GM12878 (cell line): ENCODE data around the gene FOXA1. TPM values are rescaled to one million over a fixed set of nuclear protein-coding genes. Genes with fewer than 3 reads are reported as not detected.

Source experiments
- ATAC-seq: fragments of 200-7000 bp; cut with Tn5 transposase; 3 replicates; pipeline ENCODE4 v1.9.1; 2020; ENCODE audit warnings: mild to moderate bottlenecking, moderate library complexity
- BruUV-seq: library from RNA; stranded (reverse); fragments of 400-500 nt; replicated peaks from 2 replicates; lab custom pipeline; 2021; lab: Mats Ljungman, UMichigan
- CTCF ChIA-PET: fragments of 300-600 bp; sonication (Branson Sonifier 250); formaldehyde crosslinking; extraction: SDS; loops from one replicate; lab custom pipeline; 2021; ENCODE audit warnings: inconsistent platforms; lab: Yijun Ruan, JAX
- POLR2A ChIA-PET: fragments of 350-600 bp; formaldehyde crosslinking; extraction: SDS; loops from one replicate; lab custom pipeline; 2021; ENCODE audit warnings: inconsistent platforms; lab: Charles Lee
- RAD21 ChIA-PET: fragments of 300-600 bp; sonication (Branson Sonifier 250); formaldehyde crosslinking; loops from one replicate; lab custom pipeline; 2023; ENCODE audit warnings: antibody characterized with exemption; ENCODE audit not compliant: unreplicated experiment; lab: Charles Lee
- SMC1A ChIA-PET: fragments of 300-600 bp; sonication (Branson Sonifier 250); formaldehyde crosslinking; loops from one replicate; lab custom pipeline; 2023; ENCODE audit not compliant: unreplicated experiment, uncharacterized antibody; lab: Charles Lee
- DNase-seq: peaks from one replicate; pipeline ENCODE4 v3.0.0-alpha.2; 2011; ENCODE audit warnings: low read depth, low spot score
- FAIRE-seq: peaks from 3 replicates; lab custom pipeline; 2011; peaks lifted over from hg19 to GRCh38; lab: Jason Lieb, UNC
- H2AFZ ChIP-seq: 2 replicates; pipeline ENCODE4 v1.6.0; 2011; ENCODE audit warnings: low read depth, low read length, control low read depth; ENCODE audit not compliant: control insufficient read depth
- H3K27ac ChIP-seq: 2 replicates; pipeline ENCODE4 v1.5.1; 2011; ENCODE audit warnings: control low read depth; ENCODE audit not compliant: control insufficient read depth, insufficient read depth
- H3K27me3 ChIP-seq, 2 experiments: replicated peaks in 1 of 2; 2 replicates each; pipeline versions ENCODE4 v1.6.0 to v1.6.1; 2011; ENCODE audit warnings: low read length in 1 of 2; ENCODE audit not compliant: control insufficient read depth in 2 of 2, insufficient read depth in 2 of 2
- H3K36me3 ChIP-seq, 2 experiments: 2 replicates each; pipeline ENCODE4 v1.5.1; 2011; ENCODE audit warnings: low read length in 1 of 2; ENCODE audit not compliant: control insufficient read depth in 2 of 2, insufficient read depth in 2 of 2
- H3K4me1 ChIP-seq: 2 replicates; pipeline ENCODE4 v1.6.1; 2011; ENCODE audit warnings: mild to moderate bottlenecking, low read length, moderate library complexity, mixed read lengths; ENCODE audit not compliant: control insufficient read depth, insufficient read depth
- H3K4me2 ChIP-seq: 2 replicates; pipeline ENCODE4 v1.6.0; 2011; ENCODE audit warnings: control low read depth; ENCODE audit not compliant: control insufficient read depth, insufficient read depth
- H3K4me3 ChIP-seq: fragments of 200-600 bp; sonication (generic); 2 replicates; pipeline ENCODE4 v1.5.1; 2016
- H3K79me2 ChIP-seq: 2 replicates; pipeline ENCODE4 v1.6.0; 2011; ENCODE audit warnings: low read length; ENCODE audit not compliant: control insufficient read depth, insufficient read depth
- H3K9ac ChIP-seq: 2 replicates; pipeline ENCODE4 v1.8.0; 2011; ENCODE audit warnings: low read length, control low read depth, mixed read lengths; ENCODE audit not compliant: control insufficient read depth, insufficient read depth
- H3K9me3 ChIP-seq: replicated peaks from 3 replicates; pipeline ENCODE4 v1.5.1; 2011; ENCODE audit warnings: mild to moderate bottlenecking, low read length; ENCODE audit not compliant: control insufficient read depth, insufficient read depth
- H4K20me1 ChIP-seq: 2 replicates; pipeline ENCODE4 v1.6.0; 2011; ENCODE audit not compliant: control insufficient read depth, insufficient read depth
- ATF7 ChIP-seq: fragments of 450-650 bp; IDR thresholded peaks from 2 replicates; pipeline ENCODE4 v1.6.1; 2016; ENCODE audit warnings: low read depth, mild to moderate bottlenecking
- FOS ChIP-seq: IDR thresholded peaks from 3 replicates; pipeline ENCODE4 v1.6.1; 2011; ENCODE audit warnings: borderline replicate concordance; ENCODE audit not compliant: insufficient read length; ENCODE audit errors: extremely low read depth
- HCFC1 ChIP-seq: fragments of 150-350 bp; IDR thresholded peaks from 2 replicates; pipeline ENCODE4 v1.6.1; 2014; ENCODE audit warnings: low read length
- IKZF1 ChIP-seq: fragments of 450-650 bp; conservative IDR thresholded peaks from 2 replicates; pipeline ENCODE4 v1.6.1; 2017; ENCODE audit warnings: antibody characterized with exemption, mild to moderate bottlenecking
- IRF4 ChIP-seq: IDR thresholded peaks from 2 replicates; pipeline ENCODE4 v1.6.1; 2011; ENCODE audit warnings: low read depth, low read length
- PAX5 ChIP-seq: IDR thresholded peaks from 2 replicates; pipeline ENCODE4 v1.6.1; 2011; ENCODE audit warnings: low read depth, low read length, borderline replicate concordance
- SP1 ChIP-seq: IDR thresholded peaks from one replicate; pipeline ENCODE4 v1.6.1; 2011; ENCODE audit warnings: low read depth, low read length
- SREBF2 ChIP-seq: IDR thresholded peaks from 2 replicates; pipeline ENCODE4 v1.6.1; 2012; ENCODE audit warnings: mild to moderate bottlenecking, low read length
- SUZ12 ChIP-seq: fragments of 200-600 bp; sonication (generic); IDR thresholded peaks from one replicate; pipeline ENCODE4 v1.6.1; 2018; ENCODE audit warnings: antibody characterized with exemption, mild to moderate bottlenecking; ENCODE audit not compliant: unreplicated experiment
- WGBS: methylation state at CpG from one replicate; pipeline ENCODE4 v1.1.6; 2016; ENCODE audit warnings: low lambda C conversion rate; ENCODE audit not compliant: insufficient replicate concordance, insufficient coverage; ENCODE audit errors: missing lambda C conversion rate; 5-methylcytosine and 5-hydroxymethylcytosine counted together
- in situ Hi-C: fragments of 300-500 bp; cut with MboI; formaldehyde crosslinking; loops from 9 replicates; pipeline ENCODE4 v1.14.3; 2018; ENCODE audit warnings: mixed read lengths
- intact Hi-C: fragments of 100-400 bp; cut with micrococcal nuclease; formaldehyde crosslinking; loops from one replicate; pipeline ENCODE4 v1.14.2; 2022; ENCODE audit not compliant: unreplicated experiment
- polyA plus RNA-seq, 11 experiments: library from polyadenylated mRNA; depleted of rRNA in 4 of 11; unstranded in 6 of 11; stranded (reverse) in 5 of 11; fragments of >200 nt; fragmentation: Nextera tagmentation in 4 of 11; fragmentation: Illumina TruSeq in 1 of 11; extraction: Ambion mirVana in 4 of 11; extraction: Trizol in 1 of 11; gene quantifications; 1 replicate in 1 of 11; 2 replicates in 10 of 11; pipeline versions ENCODE4 v1.2.1 to v1.2.3, GENCODE V29; 2011 to 2016; ENCODE audit warnings: inconsistent platforms in 2 of 11, missing spikeins in 2 of 11, low read depth in 1 of 11
- total RNA-seq, 4 experiments: library from RNA; depleted of rRNA in 3 of 4; stranded (reverse); fragments of >200 nt in 3 of 4; fragmentation: Illumina TruSeq in 1 of 4; extraction: Trizol in 1 of 4; gene quantifications; 2 replicates each; pipeline versions ENCODE4 v1.2.1 to v1.2.3, GENCODE V29; 2013 to 2021
- TF ChIP-seq, protein P1 (sequence below): fragments of 450-650 bp; IDR thresholded peaks from 2 replicates; pipeline ENCODE4 v1.6.1; 2014; ENCODE audit warnings: mild to moderate bottlenecking
- TF ChIP-seq, protein P2 (sequence below): IDR thresholded peaks from 2 replicates; pipeline ENCODE4 v1.6.1; 2011; ENCODE audit warnings: borderline replicate concordance, low read depth, mild to moderate bottlenecking, moderate library complexity, mixed read lengths, low read length; ENCODE audit not compliant: insufficient read depth; ENCODE audit errors: extremely low read length
- TF ChIP-seq, protein P3 (sequence below): fragments of 150-350 bp; IDR thresholded peaks from 2 replicates; pipeline ENCODE4 v1.6.1; 2014; ENCODE audit warnings: mild to moderate bottlenecking, low read depth, low read length
- TF ChIP-seq, protein P4 (sequence below): fragments of 450-650 bp; IDR thresholded peaks from 2 replicates; pipeline ENCODE4 v1.6.1; 2016; ENCODE audit warnings: mild to moderate bottlenecking, moderate library complexity, borderline replicate concordance
- TF ChIP-seq, protein P5 (sequence below): IDR thresholded peaks from 2 replicates; pipeline ENCODE4 v1.6.1; 2012; ENCODE audit warnings: low read depth, low read length, improper control_type of control experiment
- TF ChIP-seq, protein P6 (sequence below): fragments of 450-650 bp; IDR thresholded peaks from 2 replicates; pipeline ENCODE4 v1.6.1; 2016; ENCODE audit warnings: mild to moderate bottlenecking

FOXA1 gene
- total and polyA plus RNA-seq, 10 of the 15 experiments (the other 5 are each of a cell fraction or from before 2014, with no cell fraction given), result 0.03 to 0.18 (median 0.06) TPM; not detected in 7

DNA sequence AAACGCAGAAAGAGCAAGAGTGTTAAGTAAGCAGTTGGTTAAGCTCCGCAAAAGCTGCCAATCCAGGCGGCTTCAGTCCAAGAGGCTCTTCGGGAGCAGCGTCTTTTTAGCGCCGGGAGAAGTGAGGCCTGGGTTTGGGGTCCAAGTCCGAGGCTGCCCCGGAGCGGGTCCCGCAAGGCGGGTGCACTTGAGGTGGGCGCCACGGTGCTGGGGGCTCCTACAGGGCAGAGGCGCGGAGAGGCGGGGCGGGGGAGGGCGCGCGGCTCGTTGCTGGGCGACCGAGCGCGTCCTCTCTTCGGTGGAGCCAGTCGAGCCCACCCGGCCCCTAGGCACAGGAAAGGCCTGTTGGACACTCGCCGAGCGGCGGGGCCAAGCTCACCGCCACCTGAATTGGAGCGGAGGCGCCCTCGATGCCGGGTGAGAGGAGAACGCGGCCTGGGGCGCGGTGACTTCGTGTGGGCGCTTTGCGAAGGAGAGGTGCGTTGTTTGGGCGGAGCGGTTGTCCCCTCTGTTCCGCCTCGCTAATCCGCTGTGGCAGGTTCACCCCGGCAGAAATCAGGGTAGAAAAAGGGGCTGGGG, 16.0 kb upstream of the FOXA1 start:
- RAD21 ChIA-PET, result no interaction called here
- TF ChIP-seq IRF4 (no peak), SREBF2 (no peak), SUZ12 (no peak), SP1 (no peak), IKZF1 (no peak), PAX5 (no peak), ATF7 (no peak), HCFC1 (no peak), FOS (no peak)
- TF ChIP-seq, protein P1, sequence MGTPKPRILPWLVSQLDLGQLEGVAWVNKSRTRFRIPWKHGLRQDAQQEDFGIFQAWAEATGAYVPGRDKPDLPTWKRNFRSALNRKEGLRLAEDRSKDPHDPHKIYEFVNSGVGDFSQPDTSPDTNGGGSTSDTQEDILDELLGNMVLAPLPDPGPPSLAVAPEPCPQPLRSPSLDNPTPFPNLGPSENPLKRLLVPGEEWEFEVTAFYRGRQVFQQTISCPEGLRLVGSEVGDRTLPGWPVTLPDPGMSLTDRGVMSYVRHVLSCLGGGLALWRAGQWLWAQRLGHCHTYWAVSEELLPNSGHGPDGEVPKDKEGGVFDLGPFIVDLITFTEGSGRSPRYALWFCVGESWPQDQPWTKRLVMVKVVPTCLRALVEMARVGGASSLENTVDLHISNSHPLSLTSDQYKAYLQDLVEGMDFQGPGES, result no peak
- TF ChIP-seq, protein P2, sequence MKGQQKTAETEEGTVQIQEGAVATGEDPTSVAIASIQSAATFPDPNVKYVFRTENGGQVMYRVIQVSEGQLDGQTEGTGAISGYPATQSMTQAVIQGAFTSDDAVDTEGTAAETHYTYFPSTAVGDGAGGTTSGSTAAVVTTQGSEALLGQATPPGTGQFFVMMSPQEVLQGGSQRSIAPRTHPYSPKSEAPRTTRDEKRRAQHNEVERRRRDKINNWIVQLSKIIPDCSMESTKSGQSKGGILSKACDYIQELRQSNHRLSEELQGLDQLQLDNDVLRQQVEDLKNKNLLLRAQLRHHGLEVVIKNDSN, result no peak
- TF ChIP-seq, protein P3, sequence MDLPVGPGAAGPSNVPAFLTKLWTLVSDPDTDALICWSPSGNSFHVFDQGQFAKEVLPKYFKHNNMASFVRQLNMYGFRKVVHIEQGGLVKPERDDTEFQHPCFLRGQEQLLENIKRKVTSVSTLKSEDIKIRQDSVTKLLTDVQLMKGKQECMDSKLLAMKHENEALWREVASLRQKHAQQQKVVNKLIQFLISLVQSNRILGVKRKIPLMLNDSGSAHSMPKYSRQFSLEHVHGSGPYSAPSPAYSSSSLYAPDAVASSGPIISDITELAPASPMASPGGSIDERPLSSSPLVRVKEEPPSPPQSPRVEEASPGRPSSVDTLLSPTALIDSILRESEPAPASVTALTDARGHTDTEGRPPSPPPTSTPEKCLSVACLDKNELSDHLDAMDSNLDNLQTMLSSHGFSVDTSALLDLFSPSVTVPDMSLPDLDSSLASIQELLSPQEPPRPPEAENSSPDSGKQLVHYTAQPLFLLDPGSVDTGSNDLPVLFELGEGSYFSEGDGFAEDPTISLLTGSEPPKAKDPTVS, result no peak
- TF ChIP-seq, protein P4, sequence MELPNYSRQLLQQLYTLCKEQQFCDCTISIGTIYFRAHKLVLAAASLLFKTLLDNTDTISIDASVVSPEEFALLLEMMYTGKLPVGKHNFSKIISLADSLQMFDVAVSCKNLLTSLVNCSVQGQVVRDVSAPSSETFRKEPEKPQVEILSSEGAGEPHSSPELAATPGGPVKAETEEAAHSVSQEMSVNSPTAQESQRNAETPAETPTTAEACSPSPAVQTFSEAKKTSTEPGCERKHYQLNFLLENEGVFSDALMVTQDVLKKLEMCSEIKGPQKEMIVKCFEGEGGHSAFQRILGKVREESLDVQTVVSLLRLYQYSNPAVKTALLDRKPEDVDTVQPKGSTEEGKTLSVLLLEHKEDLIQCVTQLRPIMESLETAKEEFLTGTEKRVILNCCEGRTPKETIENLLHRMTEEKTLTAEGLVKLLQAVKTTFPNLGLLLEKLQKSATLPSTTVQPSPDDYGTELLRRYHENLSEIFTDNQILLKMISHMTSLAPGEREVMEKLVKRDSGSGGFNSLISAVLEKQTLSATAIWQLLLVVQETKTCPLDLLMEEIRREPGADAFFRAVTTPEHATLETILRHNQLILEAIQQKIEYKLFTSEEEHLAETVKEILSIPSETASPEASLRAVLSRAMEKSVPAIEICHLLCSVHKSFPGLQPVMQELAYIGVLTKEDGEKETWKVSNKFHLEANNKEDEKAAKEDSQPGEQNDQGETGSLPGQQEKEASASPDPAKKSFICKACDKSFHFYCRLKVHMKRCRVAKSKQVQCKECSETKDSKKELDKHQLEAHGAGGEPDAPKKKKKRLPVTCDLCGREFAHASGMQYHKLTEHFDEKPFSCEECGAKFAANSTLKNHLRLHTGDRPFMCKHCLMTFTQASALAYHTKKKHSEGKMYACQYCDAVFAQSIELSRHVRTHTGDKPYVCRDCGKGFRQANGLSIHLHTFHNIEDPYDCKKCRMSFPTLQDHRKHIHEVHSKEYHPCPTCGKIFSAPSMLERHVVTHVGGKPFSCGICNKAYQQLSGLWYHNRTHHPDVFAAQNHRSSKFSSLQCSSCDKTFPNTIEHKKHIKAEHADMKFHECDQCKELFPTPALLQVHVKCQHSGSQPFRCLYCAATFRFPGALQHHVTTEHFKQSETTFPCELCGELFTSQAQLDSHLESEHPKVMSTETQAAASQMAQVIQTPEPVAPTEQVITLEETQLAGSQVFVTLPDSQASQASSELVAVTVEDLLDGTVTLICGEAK, result no peak
- TF ChIP-seq, protein P5, sequence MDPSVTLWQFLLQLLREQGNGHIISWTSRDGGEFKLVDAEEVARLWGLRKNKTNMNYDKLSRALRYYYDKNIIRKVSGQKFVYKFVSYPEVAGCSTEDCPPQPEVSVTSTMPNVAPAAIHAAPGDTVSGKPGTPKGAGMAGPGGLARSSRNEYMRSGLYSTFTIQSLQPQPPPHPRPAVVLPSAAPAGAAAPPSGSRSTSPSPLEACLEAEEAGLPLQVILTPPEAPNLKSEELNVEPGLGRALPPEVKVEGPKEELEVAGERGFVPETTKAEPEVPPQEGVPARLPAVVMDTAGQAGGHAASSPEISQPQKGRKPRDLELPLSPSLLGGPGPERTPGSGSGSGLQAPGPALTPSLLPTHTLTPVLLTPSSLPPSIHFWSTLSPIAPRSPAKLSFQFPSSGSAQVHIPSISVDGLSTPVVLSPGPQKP, result no peak
- TF ChIP-seq, protein P6, sequence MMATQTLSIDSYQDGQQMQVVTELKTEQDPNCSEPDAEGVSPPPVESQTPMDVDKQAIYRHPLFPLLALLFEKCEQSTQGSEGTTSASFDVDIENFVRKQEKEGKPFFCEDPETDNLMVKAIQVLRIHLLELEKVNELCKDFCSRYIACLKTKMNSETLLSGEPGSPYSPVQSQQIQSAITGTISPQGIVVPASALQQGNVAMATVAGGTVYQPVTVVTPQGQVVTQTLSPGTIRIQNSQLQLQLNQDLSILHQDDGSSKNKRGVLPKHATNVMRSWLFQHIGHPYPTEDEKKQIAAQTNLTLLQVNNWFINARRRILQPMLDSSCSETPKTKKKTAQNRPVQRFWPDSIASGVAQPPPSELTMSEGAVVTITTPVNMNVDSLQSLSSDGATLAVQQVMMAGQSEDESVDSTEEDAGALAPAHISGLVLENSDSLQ, result no peak

More for the DNA sequence above, 16.0 kb upstream of the FOXA1 start:
- Histone ChIP-seq H3K4me1 (no peaks in the 10 kb centered on the region), H3K4me2 (no peak overlapping the region), H3K27ac (no peak overlapping the region), H3K9ac (no peak overlapping the region), H3K4me3 (no peak overlapping the region), H3K27me3 (no peaks in the 10 kb centered on the region), H4K20me1 (no peaks in the 10 kb centered on the region), H3K36me3 (no peaks in the 10 kb centered on the region), H3K79me2 (no peaks in the 10 kb centered on the region), H2AFZ (no peak overlapping the region), H3K9me3 (no peaks in the 10 kb centered on the region; the same call in 2 of the 3 replicates)
- DNase-seq (no peak), ATAC-seq (no peak), FAIRE-seq (no peak)
- in situ Hi-C loops (no loop called here), intact Hi-C loops (no loop called here)
- no TSS peak for BruUV-seq
- ChIA-PET SMC1A (no interaction called here), POLR2A (no interaction called here), CTCF (no interaction called here)
- WGBS, result 63% methylated on average over 44 of the region's 52 CpGs
